SJCRH30 (cell line): Measurements from ENCODE around the gene CFAP61. TPM values are rescaled to one million over a fixed set of nuclear protein-coding genes. Genes with fewer than 3 reads are reported as not detected.

Experiments
- DNase-seq, 2 experiments: peaks; one replicate each; pipeline ENCODE4 v3.0.0-alpha.2; 2015 to 2020
- H3K27ac ChIP-seq: fragments of 250-450 bp; sonication (Bioruptor Pico); 2 replicates; pipeline ENCODE4 v1.5.1; 2020; ENCODE audit warnings: mild to moderate bottlenecking, moderate library complexity
- H3K27me3 ChIP-seq: fragments of 250-450 bp; sonication (Bioruptor Pico); 2 replicates; pipeline ENCODE4 v1.5.1; 2020; ENCODE audit warnings: mild to moderate bottlenecking, moderate library complexity
- H3K36me3 ChIP-seq: fragments of 250-450 bp; sonication (Bioruptor Pico); 2 replicates; pipeline ENCODE4 v1.5.1; 2020; ENCODE audit warnings: mild to moderate bottlenecking, moderate library complexity
- H3K4me1 ChIP-seq: fragments of 250-450 bp; sonication (Bioruptor Pico); 2 replicates; pipeline ENCODE4 v1.5.1; 2020; ENCODE audit warnings: mild to moderate bottlenecking, moderate library complexity
- H3K4me3 ChIP-seq: fragments of 250-450 bp; sonication (Bioruptor Pico); 2 replicates; pipeline ENCODE4 v1.5.1; 2020; ENCODE audit warnings: mild to moderate bottlenecking, moderate library complexity
- H3K9me3 ChIP-seq: fragments of 250-450 bp; sonication (Bioruptor Pico); replicated peaks from 2 replicates; pipeline ENCODE4 v1.5.1; 2020; ENCODE audit warnings: mild to moderate bottlenecking, moderate library complexity
- total RNA-seq: library from RNA; depleted of rRNA; stranded (reverse); fragments of >200 nt; shearing (Covaris generic); gene quantifications from 2 replicates; pipeline ENCODE4 v1.2.3, GENCODE V29; 2014

The CFAP61 gene
- total RNA-seq, 1 experiment from 2014 or later, result 0.40 TPM

GRCh38 chr20:20019123-20019522 lies 33.2 kb upstream of the CFAP61 start:
- Histone ChIP-seq H3K27ac (no peak overlapping the region), H3K9me3 (no peaks in the 10 kb centered on the region), H3K36me3 (peaks cover 21% of the 10 kb centered on the region), H3K4me3 (no peak overlapping the region), H3K27me3 (no peaks in the 10 kb centered on the region), H3K4me1 (peaks cover 3% of the 10 kb centered on the region; the same call in 1 of the 2 replicates)
- no peak for DNase-seq

DNA sequence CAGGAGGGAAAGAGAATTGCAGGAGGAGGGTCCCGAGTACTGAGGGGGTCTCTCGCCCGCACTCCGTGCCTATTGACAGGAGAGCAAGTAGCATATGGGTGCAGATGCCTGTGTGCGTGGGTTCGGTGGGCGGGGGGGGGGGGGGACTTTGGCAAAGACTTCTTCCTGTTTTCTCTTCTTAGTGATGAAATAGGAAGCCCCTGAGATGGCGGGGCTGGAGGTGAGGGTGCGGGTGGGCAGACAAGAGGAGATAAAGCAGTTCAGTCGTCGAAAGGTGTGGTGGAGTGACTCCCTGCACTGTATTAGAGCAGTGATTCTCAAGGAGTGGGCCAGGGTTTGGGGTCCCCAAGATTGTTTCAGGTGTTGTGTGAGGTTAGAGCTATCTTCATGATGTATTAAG lies 31.4 kb upstream of the CFAP61 start:
- no peaks in the 10 kb centered on the region for H3K9me3 ChIP-seq
- DNase-seq, result no peak
- no peak overlapping the region for H3K4me3 ChIP-seq
- H3K36me3 ChIP-seq, result peaks cover 29% of the 10 kb centered on the region
- peaks cover 3% of the 10 kb centered on the region; the same call in 1 of the 2 replicates for H3K4me1 ChIP-seq
- no peak overlapping the region for H3K27ac ChIP-seq
- no peaks in the 10 kb centered on the region for H3K27me3 ChIP-seq

DNA sequence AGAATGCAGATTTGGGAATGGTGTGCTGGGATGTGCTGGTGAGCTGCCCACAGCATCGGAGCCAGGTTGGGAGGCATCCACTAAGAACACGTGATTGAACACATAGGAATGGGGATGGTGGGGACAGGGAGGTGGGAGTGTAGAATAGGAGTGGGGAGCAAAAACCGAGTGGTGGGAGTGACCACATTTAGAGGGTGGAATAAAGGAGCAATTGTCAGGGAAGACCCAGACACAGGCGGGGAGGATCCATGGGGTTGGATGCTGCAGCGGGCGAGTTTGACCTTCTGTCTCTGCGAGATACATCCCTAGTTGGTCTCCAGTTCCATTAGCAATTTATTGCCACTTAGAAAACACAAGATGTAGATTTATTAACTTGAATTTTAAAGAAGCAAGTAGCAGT lies 30.5 kb upstream of the CFAP61 start:
- DNase-seq, result no peak
- Histone ChIP-seq H3K9me3 (no peaks in the 10 kb centered on the region), H3K36me3 (peaks cover 30% of the 10 kb centered on the region), H3K27ac (no peak overlapping the region), H3K27me3 (no peaks in the 10 kb centered on the region), H3K4me1 (peaks cover 3% of the 10 kb centered on the region; the same call in 1 of the 2 replicates), H3K4me3 (no peak overlapping the region)

DNA sequence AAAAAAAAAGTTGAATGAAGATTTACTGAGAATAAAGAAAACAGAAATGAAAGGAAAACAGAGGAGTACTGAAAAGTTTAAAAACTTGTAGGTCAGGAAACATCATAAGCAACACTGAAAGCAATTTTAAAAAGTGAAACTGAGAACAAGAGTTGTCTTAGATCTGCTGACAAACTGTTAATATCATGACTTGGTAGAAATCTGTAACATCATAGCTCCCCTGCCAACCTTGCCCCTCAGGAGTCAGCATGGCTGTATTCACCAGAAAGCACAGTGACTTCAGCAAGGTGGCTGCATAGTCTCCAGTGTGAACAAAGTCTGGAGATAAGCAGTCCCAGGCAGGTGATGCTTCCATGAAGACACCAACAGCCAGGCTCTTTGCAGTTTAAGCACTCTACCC lies 29.8 kb upstream of the CFAP61 start:
- Histone ChIP-seq H3K27ac (no peak overlapping the region), H3K36me3 (peaks cover 37% of the 10 kb centered on the region), H3K4me3 (no peak overlapping the region)

DNA sequence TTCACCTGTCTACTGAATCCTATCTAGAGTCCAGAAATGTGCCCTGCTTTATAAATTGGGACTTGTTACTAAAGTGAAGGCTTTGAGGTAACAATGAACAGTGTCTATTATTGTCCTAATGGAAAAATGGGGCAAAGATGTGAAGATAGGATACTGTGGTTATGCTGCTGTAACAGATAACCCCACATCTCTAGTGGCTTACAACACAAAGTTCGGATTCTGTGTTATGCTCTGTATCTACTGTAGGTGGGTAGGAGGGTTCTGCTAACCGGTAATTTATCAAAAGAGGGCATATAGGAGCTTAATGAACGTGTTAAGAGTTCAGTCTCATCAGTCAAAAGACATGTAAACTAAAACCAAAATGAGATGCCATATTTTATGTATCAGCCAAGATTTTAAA lies 28.9 kb upstream of the CFAP61 start:
- DNase-seq, result no peak
- peaks cover 45% of the 10 kb centered on the region for H3K36me3 ChIP-seq
- H3K4me3 ChIP-seq, result no peak overlapping the region
- H3K9me3 ChIP-seq, result no peaks in the 10 kb centered on the region
- H3K27ac ChIP-seq, result no peak overlapping the region
- peaks cover under 1% of the 10 kb centered on the region; the same call in 1 of the 2 replicates for H3K4me1 ChIP-seq
- H3K27me3 ChIP-seq, result no peaks in the 10 kb centered on the region

More for the DNA sequence above, 29.8 kb upstream of the CFAP61 start:
- no peaks in the 10 kb centered on the region for H3K27me3 ChIP-seq
- H3K9me3 ChIP-seq, result no peaks in the 10 kb centered on the region
- H3K4me1 ChIP-seq, result peaks cover 3% of the 10 kb centered on the region; the same call in 1 of the 2 replicates
- no peak for DNase-seq

GRCh38 chr20:20024942-20025341 lies 27.4 kb upstream of the CFAP61 start:
- no peak for DNase-seq
- no peaks in the 10 kb centered on the region for H3K27me3 ChIP-seq
- peaks cover 44% of the 10 kb centered on the region for H3K36me3 ChIP-seq
- H3K4me1 ChIP-seq, result no peaks in the 10 kb centered on the region
- H3K9me3 ChIP-seq, result no peaks in the 10 kb centered on the region
- no peak overlapping the region for H3K4me3 ChIP-seq
- no peak overlapping the region for H3K27ac ChIP-seq

DNA sequence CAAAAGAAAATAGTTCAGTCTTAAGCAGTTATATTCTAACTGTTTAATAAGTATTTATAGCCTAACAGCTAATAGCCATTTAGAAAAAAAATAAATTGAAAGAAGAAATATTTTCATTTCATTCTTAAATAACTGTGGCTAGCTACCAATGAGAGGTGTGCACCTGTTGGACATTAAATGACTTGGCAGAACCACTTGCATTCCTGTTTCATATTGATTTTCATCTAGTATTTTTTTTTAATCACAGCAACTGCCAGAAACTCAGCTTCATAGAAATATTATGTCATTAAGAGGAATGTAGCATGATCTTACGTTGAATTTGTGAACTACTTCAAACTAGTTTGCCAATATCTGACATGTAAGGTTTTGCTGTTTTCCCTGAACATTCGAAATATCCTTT lies 25.0 kb upstream of the CFAP61 start:
- Histone ChIP-seq H3K27me3 (no peaks in the 10 kb centered on the region), H3K4me3 (no peak overlapping the region), H3K27ac (no peak overlapping the region), H3K36me3 (peaks cover 61% of the 10 kb centered on the region), H3K4me1 (no peaks in the 10 kb centered on the region), H3K9me3 (no peaks in the 10 kb centered on the region)
- DNase-seq, result no peak

- H3K27me3 ChIP-seq, result no peaks in the 10 kb centered on the region
- no peak for DNase-seq
- H3K4me1 ChIP-seq, result no peaks in the 10 kb centered on the region
- peaks cover 87% of the 10 kb centered on the region for H3K36me3 ChIP-seq
- no peak overlapping the region for H3K27ac ChIP-seq
- H3K9me3 ChIP-seq, result no peaks in the 10 kb centered on the region
- H3K4me3 ChIP-seq, result no peak overlapping the region
These were observed 20.5 kb upstream of the CFAP61 start for GRCh38 chr20:20031790-20032189.

DNA sequence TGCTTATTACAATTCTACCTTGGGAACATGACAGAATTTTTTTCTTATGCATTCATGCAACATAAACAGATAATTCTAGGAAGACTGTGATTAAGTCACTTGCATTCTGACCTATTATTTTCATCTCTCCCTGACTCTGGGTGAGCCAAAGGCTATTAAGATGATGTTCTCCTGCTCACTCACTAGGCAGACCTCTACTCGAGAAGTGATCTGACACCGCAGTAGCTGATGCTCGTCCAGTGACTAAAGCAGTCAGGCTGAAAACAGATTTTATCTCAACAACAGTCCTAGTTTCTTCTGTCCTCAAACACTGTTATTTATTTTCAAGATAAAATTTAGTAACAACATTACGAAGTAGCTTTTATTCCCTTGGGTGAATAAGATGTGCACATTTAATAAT lies 17.8 kb upstream of the CFAP61 start:
- H3K27ac ChIP-seq, result no peak overlapping the region
- H3K36me3 ChIP-seq, result peaks cover 89% of the 10 kb centered on the region
- no peak overlapping the region for H3K4me3 ChIP-seq
- no peaks in the 10 kb centered on the region for H3K4me1 ChIP-seq
- DNase-seq, result no peak
- H3K27me3 ChIP-seq, result no peaks in the 10 kb centered on the region
- H3K9me3 ChIP-seq, result no peaks in the 10 kb centered on the region

- no peaks in the 10 kb centered on the region for H3K4me1 ChIP-seq
- H3K4me3 ChIP-seq, result no peak overlapping the region
- no peaks in the 10 kb centered on the region for H3K27me3 ChIP-seq
- H3K9me3 ChIP-seq, result no peaks in the 10 kb centered on the region
- H3K27ac ChIP-seq, result no peak overlapping the region
- DNase-seq, result no peak
- peaks cover 88% of the 10 kb centered on the region for H3K36me3 ChIP-seq
These were observed 15.6 kb upstream of the CFAP61 start for GRCh38 chr20:20036756-20037155.

- Histone ChIP-seq H3K4me1 (no peaks in the 10 kb centered on the region), H3K4me3 (no peak overlapping the region), H3K27me3 (no peaks in the 10 kb centered on the region), H3K36me3 (peaks cover 88% of the 10 kb centered on the region), H3K9me3 (no peaks in the 10 kb centered on the region), H3K27ac (no peak overlapping the region)
- DNase-seq, result no peak
These were observed 14.4 kb upstream of the CFAP61 start for GRCh38 chr20:20037960-20038359.

- Histone ChIP-seq H3K27ac (no peak overlapping the region), H3K36me3 (peaks cover 89% of the 10 kb centered on the region), H3K27me3 (no peaks in the 10 kb centered on the region), H3K4me3 (no peak overlapping the region), H3K4me1 (no peaks in the 10 kb centered on the region), H3K9me3 (no peaks in the 10 kb centered on the region)
- DNase-seq, result no peak
These were observed 13.7 kb upstream of the CFAP61 start for GRCh38 chr20:20038586-20038985.

GRCh38 chr20:20039752-20040387 lies 12.5 kb upstream of the CFAP61 start:
- Histone ChIP-seq H3K36me3 (peaks cover 90% of the 10 kb centered on the region), H3K4me1 (no peaks in the 10 kb centered on the region), H3K27me3 (no peaks in the 10 kb centered on the region), H3K9me3 (no peaks in the 10 kb centered on the region), H3K4me3 (no peak overlapping the region), H3K27ac (no peak overlapping the region)
- DNase-seq, result no peak

DNA sequence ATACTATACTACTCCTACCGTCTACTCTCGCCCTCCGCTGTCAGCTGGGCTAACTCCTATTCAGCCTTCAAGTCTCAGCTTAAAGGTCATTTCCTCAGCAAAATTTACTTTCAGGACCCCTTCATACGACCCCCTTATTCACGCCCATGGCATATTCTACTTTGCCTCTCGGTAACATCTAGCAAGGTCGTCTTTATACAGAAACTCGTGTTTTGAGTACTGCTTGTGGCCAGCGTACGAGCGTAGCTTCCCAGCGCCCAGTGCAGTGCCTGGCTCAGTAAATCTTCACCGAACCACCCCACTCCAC lies 612 bp upstream of the CFAP61 start:
- no peak for DNase-seq
- H3K4me3 ChIP-seq, result peak overlapping the region; percentile 96
- peak overlapping the region; percentile 79 for H3K27ac ChIP-seq
- peaks cover 12% of the 10 kb centered on the region for H3K4me1 ChIP-seq
- peaks cover 36% of the 10 kb centered on the region for H3K36me3 ChIP-seq
- H3K9me3 ChIP-seq, result no peaks in the 10 kb centered on the region
- H3K27me3 ChIP-seq, result no peaks in the 10 kb centered on the region

- H3K36me3 ChIP-seq, result no peaks in the 10 kb centered on the region
- H3K27me3 ChIP-seq, result no peaks in the 10 kb centered on the region
- DNase-seq, result peak in 1 of 2 experiments; percentile 30
- no peak overlapping the region for H3K4me3 ChIP-seq
- no peaks in the 10 kb centered on the region; the same call in 1 of the 2 replicates for H3K4me1 ChIP-seq
- H3K9me3 ChIP-seq, result no peaks in the 10 kb centered on the region
- H3K27ac ChIP-seq, result no peak overlapping the region
These were observed 8.1 kb downstream of the CFAP61 start for GRCh38 chr20:20060234-20060998.
